ENCODE results near the gene LITAF. TPM values are rescaled to one million over a fixed set of nuclear protein-coding genes. Genes with fewer than 3 reads are reported as not detected.

The LITAF gene
- total RNA-seq, 1 donor from 2014 or later: 121 TPM

Other genes with a start within 250 kb of the LITAF start
- 4.4 TPM for gene RMI2, start 241.5 kb downstream of the LITAF start, total RNA-seq
- 55.0 TPM for gene SNN, start 81.5 kb upstream of the LITAF start, total RNA-seq
- 55.7 TPM for gene TXNDC11, start 155.9 kb upstream of the LITAF start, total RNA-seq
- 47.1 TPM for gene ZC3H7A, start 210.3 kb upstream of the LITAF start, total RNA-seq

Data from mucosa of gallbladder (tissue), 1 donor.